ENCODE data around the gene LHFPL3.

LHFPL3 gene

DNA sequence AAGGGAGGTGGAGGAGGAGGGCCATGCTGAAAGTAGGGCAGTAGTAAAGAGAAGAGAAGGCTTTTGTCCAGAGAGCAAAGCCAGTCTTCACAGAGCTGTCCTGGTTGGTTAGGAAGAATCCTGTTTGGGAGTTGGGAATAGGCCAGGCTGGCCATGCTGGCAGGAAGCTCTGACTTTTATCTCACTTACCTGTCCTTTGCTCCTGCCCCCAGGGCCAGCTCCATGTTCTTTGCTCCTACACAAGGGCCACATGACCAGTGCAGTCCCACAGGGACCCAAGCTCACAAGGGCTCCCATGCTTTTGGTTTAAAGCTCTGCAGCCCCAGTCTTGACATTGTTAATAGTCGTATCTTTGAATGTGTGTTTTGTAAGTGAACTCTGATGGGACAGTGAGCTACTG is 524.0 kb downstream of the LHFPL3 start:
- Histone ChIP-seq H3K79me2 (ENCODE audit: insufficient read depth, low read length) (no peaks in the 10 kb centered on the region), H3K4me2 (ENCODE audit: low read length) (no peak overlapping the region), H3K9me3 (ENCODE audit: low read length) (no peaks in the 10 kb centered on the region), H3K27me3 (ENCODE audit: insufficient read depth, low read length) (no peaks in the 10 kb centered on the region), H3F3A (ENCODE audit: insufficient read depth, low read length) (no peaks in the 10 kb centered on the region), H3K4me3 (ENCODE audit: low read depth, low read length, poor library complexity, severe bottlenecking) (no peak overlapping the region), H3K9me2 (ENCODE audit: low read depth, low read length) (no peaks in the 10 kb centered on the region), H4K20me1 (ENCODE audit: insufficient read depth, low read length) (no peaks in the 10 kb centered on the region), H3K4me1 (ENCODE audit: insufficient read depth, low read length, severe bottlenecking) (peaks cover 2% of the 10 kb centered on the region), H2AFZ (ENCODE audit: low read length) (no peak overlapping the region), H3K27ac (ENCODE audit: low read depth, low read length, poor library complexity, severe bottlenecking) (no peak overlapping the region), H3K36me3 (ENCODE audit: insufficient read depth, low read length) (no peaks in the 10 kb centered on the region), H3K9ac (ENCODE audit: low read length) (no peak overlapping the region)
- TF ChIP-seq CTCF (IDR thresholded peaks at IDR 0.05; ENCODE audit: low read length) (no peak), EZH2 (IDR thresholded peaks at IDR 0.05; ENCODE audit: borderline replicate concordance, low read length) (no peak)

DNA sequence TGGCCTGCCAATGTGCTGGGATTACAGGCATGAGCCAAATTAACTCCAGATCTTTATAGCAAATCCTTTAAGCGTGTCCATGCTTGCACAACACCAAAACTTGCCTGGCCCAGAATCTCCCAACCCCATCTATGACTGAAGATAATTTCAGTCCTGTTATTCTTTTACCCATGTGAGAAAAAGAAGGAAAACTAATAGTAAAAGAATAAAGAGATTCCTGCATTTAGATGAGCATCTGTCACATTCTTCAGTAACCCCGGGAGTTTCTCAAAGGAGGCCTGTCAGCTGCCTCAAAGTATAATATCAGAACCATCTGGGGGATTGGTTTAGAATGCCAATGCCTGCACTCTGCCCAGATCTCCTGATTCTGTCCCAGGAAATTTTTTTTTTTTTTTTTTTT is 527.5 kb downstream of the LHFPL3 start:
- H3K4me2 ChIP-seq (ENCODE audit: low read length) = no peak overlapping the region
- no peaks in the 10 kb centered on the region for H3K36me3 ChIP-seq (ENCODE audit: insufficient read depth, low read length)
- H4K20me1 ChIP-seq (ENCODE audit: insufficient read depth, low read length) = no peaks in the 10 kb centered on the region
- H3K4me1 ChIP-seq (ENCODE audit: insufficient read depth, low read length, severe bottlenecking) = peaks cover 10% of the 10 kb centered on the region
- no peaks in the 10 kb centered on the region for H3K9me2 ChIP-seq (ENCODE audit: low read depth, low read length)
- H2AFZ ChIP-seq (ENCODE audit: low read length) = no peak overlapping the region
- H3K4me3 ChIP-seq (ENCODE audit: low read depth, low read length, poor library complexity, severe bottlenecking) = no peak overlapping the region
- TF ChIP-seq EZH2 (IDR thresholded peaks at IDR 0.05; ENCODE audit: borderline replicate concordance, low read length) = no peak
- no peak for TF ChIP-seq CTCF (IDR thresholded peaks at IDR 0.05; ENCODE audit: low read length)
- H3K9me3 ChIP-seq (ENCODE audit: low read length) = no peaks in the 10 kb centered on the region
- H3F3A ChIP-seq (ENCODE audit: insufficient read depth, low read length) = no peaks in the 10 kb centered on the region
- no peaks in the 10 kb centered on the region for H3K27me3 ChIP-seq (ENCODE audit: insufficient read depth, low read length)
- no peak overlapping the region for H3K9ac ChIP-seq (ENCODE audit: low read length)
- no peaks in the 10 kb centered on the region for H3K79me2 ChIP-seq (ENCODE audit: insufficient read depth, low read length)
- no peak overlapping the region for H3K27ac ChIP-seq (ENCODE audit: low read depth, low read length, poor library complexity, severe bottlenecking)

- H3K36me3 ChIP-seq (ENCODE audit: insufficient read depth, low read length) = no peaks in the 10 kb centered on the region
- no peak overlapping the region for H3K4me3 ChIP-seq (ENCODE audit: low read depth, low read length, poor library complexity, severe bottlenecking)
- H4K20me1 ChIP-seq (ENCODE audit: insufficient read depth, low read length) = no peaks in the 10 kb centered on the region
- H3K4me2 ChIP-seq (ENCODE audit: low read length) = peak overlapping the region; percentile 12; the same call in 1 of the 2 replicates
- peaks cover 10% of the 10 kb centered on the region for H3K4me1 ChIP-seq (ENCODE audit: insufficient read depth, low read length, severe bottlenecking)
- H3F3A ChIP-seq (ENCODE audit: insufficient read depth, low read length) = no peaks in the 10 kb centered on the region
- H3K79me2 ChIP-seq (ENCODE audit: insufficient read depth, low read length) = no peaks in the 10 kb centered on the region
- H3K9me2 ChIP-seq (ENCODE audit: low read depth, low read length) = no peaks in the 10 kb centered on the region
- no peaks in the 10 kb centered on the region for H3K9me3 ChIP-seq (ENCODE audit: low read length)
- H3K27ac ChIP-seq (ENCODE audit: low read depth, low read length, poor library complexity, severe bottlenecking) = no peak overlapping the region
- H3K27me3 ChIP-seq (ENCODE audit: insufficient read depth, low read length) = no peaks in the 10 kb centered on the region
- TF ChIP-seq EZH2 (IDR thresholded peaks at IDR 0.05; ENCODE audit: borderline replicate concordance, low read length) (no peak), CTCF (IDR thresholded peaks at IDR 0.05; ENCODE audit: low read length) (no peak)
- H2AFZ ChIP-seq (ENCODE audit: low read length) = no peak overlapping the region
- H3K9ac ChIP-seq (ENCODE audit: low read length) = no peak overlapping the region
Measured at GRCh38 chr7:104857458-104858425, 529.3 kb downstream of the LHFPL3 start.

All from OCI-LY1 (cell line).